ENCODE results near the gene SMIM10L1. TPM values are rescaled to one million over a fixed set of nuclear protein-coding genes. Genes with fewer than 3 reads are reported as not detected.

SMIM10L1 gene
- total and polyA plus RNA-seq, 4 donors: 4.9 to 6.3 (median 6.1) TPM

DNA sequence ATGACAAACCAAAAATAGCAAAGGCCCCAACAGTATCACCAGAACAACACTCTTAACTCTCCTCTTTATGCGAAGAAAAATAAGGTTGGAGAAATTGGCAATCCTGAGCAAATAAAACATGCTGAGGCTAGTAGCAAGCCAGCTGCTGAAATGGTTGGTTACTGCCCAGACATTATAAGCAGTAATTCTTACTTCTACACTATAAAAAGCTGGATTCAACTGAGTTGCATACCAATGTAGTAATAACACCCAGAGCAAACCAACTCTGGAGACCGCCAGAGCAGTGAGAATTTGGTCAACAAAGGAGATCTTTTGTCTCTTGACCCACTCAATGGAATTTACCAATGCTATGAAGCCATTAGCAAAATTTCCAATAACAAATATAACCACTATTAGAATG is 37.2 kb upstream of the SMIM10L1 start:
- DNase-seq (ENCODE audit: low spot score): no peak
- no peak overlapping the region for H3K4me3 ChIP-seq (ENCODE audit: low read depth in 1 of 3, low read length in 3 of 3)
- H3K9me3 ChIP-seq (ENCODE audit: control insufficient read depth in 4 of 4, low read length in 3 of 4): no peaks in the 10 kb centered on the region
- no peaks in the 10 kb centered on the region for H3K36me3 ChIP-seq (ENCODE audit: control insufficient read depth in 4 of 4, insufficient read depth in 3 of 4, low read depth in 1 of 4, low read length in 3 of 4)
- WGBS: 95% methylated on average over 2 of the region's 2 CpGs
- H3K27me3 ChIP-seq (ENCODE audit: control insufficient read depth in 4 of 4, insufficient read depth in 4 of 4, low read length in 3 of 4): no peaks in the 10 kb centered on the region
- H3K27ac ChIP-seq (ENCODE audit: low read depth in 1 of 2, low read length in 2 of 2): no peak overlapping the region
- no peak overlapping the region for H3K9ac ChIP-seq (ENCODE audit: low read depth in 1 of 2, low read length in 2 of 2)
- TF ChIP-seq MAX (IDR thresholded peaks at IDR 0.05) (no peak), HNF4A (conservative IDR thresholded peaks at IDR 0.05) (no peak)
- H3K4me1 ChIP-seq (ENCODE audit: control insufficient read depth in 4 of 4, insufficient read depth in 4 of 4, low read length in 3 of 4): no peaks in the 10 kb centered on the region

DNA sequence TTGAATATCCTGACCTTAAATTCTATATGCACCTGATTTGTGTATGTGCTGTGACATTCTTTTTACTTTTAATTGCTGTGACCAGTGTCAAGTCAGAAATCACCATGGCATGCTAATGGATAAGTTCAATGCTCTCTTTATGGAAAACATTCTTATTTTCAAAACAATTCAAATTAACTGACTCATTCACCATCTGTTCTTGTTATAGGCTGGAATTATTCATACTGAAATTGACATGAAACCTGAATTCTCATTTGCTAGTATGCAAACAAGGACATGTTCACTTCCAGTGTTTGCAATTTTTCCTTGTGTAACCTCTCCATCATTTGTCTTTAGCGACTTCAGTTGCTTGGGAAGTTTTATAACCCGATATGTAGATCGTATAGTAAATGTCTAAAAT is 36.7 kb upstream of the SMIM10L1 start, which contains the start of gene TAS2R30:
Gene TAS2R30 (minus strand): TSS at position 340 of the 400 bp plus-strand sequence. CDS start 400 bp downstream, outside the sequence.
- TF ChIP-seq, protein P1, sequence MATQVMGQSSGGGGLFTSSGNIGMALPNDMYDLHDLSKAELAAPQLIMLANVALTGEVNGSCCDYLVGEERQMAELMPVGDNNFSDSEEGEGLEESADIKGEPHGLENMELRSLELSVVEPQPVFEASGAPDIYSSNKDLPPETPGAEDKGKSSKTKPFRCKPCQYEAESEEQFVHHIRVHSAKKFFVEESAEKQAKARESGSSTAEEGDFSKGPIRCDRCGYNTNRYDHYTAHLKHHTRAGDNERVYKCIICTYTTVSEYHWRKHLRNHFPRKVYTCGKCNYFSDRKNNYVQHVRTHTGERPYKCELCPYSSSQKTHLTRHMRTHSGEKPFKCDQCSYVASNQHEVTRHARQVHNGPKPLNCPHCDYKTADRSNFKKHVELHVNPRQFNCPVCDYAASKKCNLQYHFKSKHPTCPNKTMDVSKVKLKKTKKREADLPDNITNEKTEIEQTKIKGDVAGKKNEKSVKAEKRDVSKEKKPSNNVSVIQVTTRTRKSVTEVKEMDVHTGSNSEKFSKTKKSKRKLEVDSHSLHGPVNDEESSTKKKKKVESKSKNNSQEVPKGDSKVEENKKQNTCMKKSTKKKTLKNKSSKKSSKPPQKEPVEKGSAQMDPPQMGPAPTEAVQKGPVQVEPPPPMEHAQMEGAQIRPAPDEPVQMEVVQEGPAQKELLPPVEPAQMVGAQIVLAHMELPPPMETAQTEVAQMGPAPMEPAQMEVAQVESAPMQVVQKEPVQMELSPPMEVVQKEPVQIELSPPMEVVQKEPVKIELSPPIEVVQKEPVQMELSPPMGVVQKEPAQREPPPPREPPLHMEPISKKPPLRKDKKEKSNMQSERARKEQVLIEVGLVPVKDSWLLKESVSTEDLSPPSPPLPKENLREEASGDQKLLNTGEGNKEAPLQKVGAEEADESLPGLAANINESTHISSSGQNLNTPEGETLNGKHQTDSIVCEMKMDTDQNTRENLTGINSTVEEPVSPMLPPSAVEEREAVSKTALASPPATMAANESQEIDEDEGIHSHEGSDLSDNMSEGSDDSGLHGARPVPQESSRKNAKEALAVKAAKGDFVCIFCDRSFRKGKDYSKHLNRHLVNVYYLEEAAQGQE (IDR thresholded peaks at IDR 0.05): no peak
- H3K36me3 ChIP-seq (ENCODE audit: control insufficient read depth in 4 of 4, insufficient read depth in 3 of 4, low read depth in 1 of 4, low read length in 3 of 4): no peaks in the 10 kb centered on the region
- H3K9me3 ChIP-seq (ENCODE audit: control insufficient read depth in 4 of 4, low read length in 3 of 4): no peaks in the 10 kb centered on the region
- H3K9ac ChIP-seq (ENCODE audit: low read depth in 1 of 2, low read length in 2 of 2): no peak within 1 kb of the TSS
- no peak within 1 kb of the TSS for H3K4me3 ChIP-seq (ENCODE audit: low read depth in 1 of 3, low read length in 3 of 3)
- 75% methylated on average over 3 of the region's 3 CpGs for WGBS
- DNase-seq (ENCODE audit: low spot score): no peak
- H3K4me1 ChIP-seq (ENCODE audit: control insufficient read depth in 4 of 4, insufficient read depth in 4 of 4, low read length in 3 of 4): no peaks in the 10 kb centered on the region
- no peak within 1 kb of the TSS for H3K27ac ChIP-seq (ENCODE audit: low read depth in 1 of 2, low read length in 2 of 2)
- no peaks in the 10 kb centered on the region for H3K27me3 ChIP-seq (ENCODE audit: control insufficient read depth in 4 of 4, insufficient read depth in 4 of 4, low read length in 3 of 4)

GRCh38 chr12:11136075-11136474 is 34.9 kb upstream of the SMIM10L1 start:
- 68% methylated on average over 2 of the region's 2 CpGs for WGBS
- H3K27ac ChIP-seq (ENCODE audit: low read depth in 1 of 2, low read length in 2 of 2): no peak overlapping the region
- no peak overlapping the region for H3K4me3 ChIP-seq (ENCODE audit: low read depth in 1 of 3, low read length in 3 of 3)
- H3K9ac ChIP-seq (ENCODE audit: low read depth in 1 of 2, low read length in 2 of 2): no peak overlapping the region
- no peaks in the 10 kb centered on the region for H3K36me3 ChIP-seq (ENCODE audit: control insufficient read depth in 4 of 4, insufficient read depth in 3 of 4, low read depth in 1 of 4, low read length in 3 of 4)
- H3K4me1 ChIP-seq (ENCODE audit: control insufficient read depth in 4 of 4, insufficient read depth in 4 of 4, low read length in 3 of 4): no peaks in the 10 kb centered on the region
- TF ChIP-seq ZBTB33 (IDR thresholded peaks at IDR 0.05) (no peak), SP1 (IDR thresholded peaks at IDR 0.05) (no peak), NR2F2 (IDR thresholded peaks at IDR 0.05) (no peak), TAF1 (conservative IDR thresholded peaks at IDR 0.05) (no peak), FOXA2 (IDR thresholded peaks at IDR 0.05) (no peak), YY1 (IDR thresholded peaks at IDR 0.05) (no peak)
- DNase-seq (ENCODE audit: low spot score): no peak
- no peaks in the 10 kb centered on the region for H3K27me3 ChIP-seq (ENCODE audit: control insufficient read depth in 4 of 4, insufficient read depth in 4 of 4, low read length in 3 of 4)
- no peaks in the 10 kb centered on the region for H3K9me3 ChIP-seq (ENCODE audit: control insufficient read depth in 4 of 4, low read length in 3 of 4)

Data from liver (tissue), 9 donors.